Measurements from ENCODE around the gene TMEM151B. TPM values are rescaled to one million over a fixed set of nuclear protein-coding genes. Genes with fewer than 3 reads are reported as not detected.

TMEM151B gene
- total and polyA plus RNA-seq, 10 of the 15 experiments (the other 5 are each of a cell fraction or from before 2014, with no cell fraction given) = 0.01 to 0.19 (median 0.05) TPM; not detected in 6

- no peak for TF ChIP-seq NFIC (IDR thresholded peaks at IDR 0.05; ENCODE audit: low read depth, low read length)
- no peak for TF ChIP-seq RUNX3 (IDR thresholded peaks at IDR 0.05; ENCODE audit: low read length)
- TF ChIP-seq RAD21 (IDR thresholded peaks at IDR 0.05; ENCODE audit: insufficient read depth, low read depth, low read length) = no peak
- TF ChIP-seq MLLT1 (IDR thresholded peaks at IDR 0.05) = peak; percentile 84; the same call in 1 of the 2 replicates
- TF ChIP-seq CHD4 (IDR thresholded peaks at IDR 0.05) = no peak
- no peak for TF ChIP-seq RFX5 (IDR thresholded peaks at IDR 0.05; ENCODE audit: low read depth, low read length)
- TF ChIP-seq LARP7 (IDR thresholded peaks at IDR 0.05) = peak; percentile 38; the same call in 1 of the 2 replicates
- TF ChIP-seq HDGF (IDR thresholded peaks at IDR 0.05) = peak; percentile 12
- TF ChIP-seq RB1 (IDR thresholded peaks at IDR 0.05; ENCODE audit: borderline replicate concordance) = no peak; the same call in 1 of the 2 replicates
- TF ChIP-seq BCL11A (IDR thresholded peaks at IDR 0.05; ENCODE audit: low read depth, low read length) = peak; percentile 41; the same call in 1 of the 2 replicates
- TF ChIP-seq CHD1 (IDR thresholded peaks at IDR 0.05; ENCODE audit: low read depth, low read length) = no peak
- no peak for TF ChIP-seq SIN3A (IDR thresholded peaks at IDR 0.05; ENCODE audit: low read depth, low read length)
- peak; percentile 52 for TF ChIP-seq CREM (IDR thresholded peaks at IDR 0.05; ENCODE audit: low read depth)
- no peak for TF ChIP-seq ZNF592 (IDR thresholded peaks at IDR 0.05)
- peak; percentile 32 for TF ChIP-seq ATF7 (IDR thresholded peaks at IDR 0.05; ENCODE audit: low read depth)
- peak; percentile 77 for TF ChIP-seq GATAD2B (conservative IDR thresholded peaks at IDR 0.05; ENCODE audit: low read depth)
- peak; percentile 81; the same call in 1 of the 2 replicates for TF ChIP-seq NBN (IDR thresholded peaks at IDR 0.05)
- TF ChIP-seq USF2 (IDR thresholded peaks at IDR 0.05; ENCODE audit: borderline replicate concordance, low read depth, low read length) = peak; percentile 11; the same call in 1 of the 2 replicates
- TF ChIP-seq ESRRA (IDR thresholded peaks at IDR 0.05; ENCODE audit: low read length) = no peak
- TF ChIP-seq IRF4 (IDR thresholded peaks at IDR 0.05; ENCODE audit: low read depth, low read length) = peak; percentile 73
- TF ChIP-seq ASH2L (IDR thresholded peaks at IDR 0.05; ENCODE audit: borderline replicate concordance, low read depth) = no peak
- peak; percentile 97 to 98 for TF ChIP-seq IKZF2 (IDR thresholded peaks at IDR 0.05)
- TF ChIP-seq SPI1 (IDR thresholded peaks at IDR 0.05; ENCODE audit: borderline replicate concordance, insufficient read depth, low read depth, low read length) = peak; percentile 91
- TF ChIP-seq TCF3 (IDR thresholded peaks at IDR 0.05; ENCODE audit: borderline replicate concordance, insufficient read depth, low read depth, low read length) = 0 out of 2 replicates have a peak, but pooled peaks have one; percentile 28
- TF ChIP-seq E2F4 (IDR thresholded peaks at IDR 0.05; ENCODE audit: low read depth, low read length) = no peak
Measured at GRCh38 chr6:44263354-44264100, 6.7 kb upstream of the TMEM151B start (continued).

All from GM12878 (cell line).